ENCODE measurements around the gene PITX3.

GRCh38 chr10:102281102-102281487 is 39.8 kb upstream of the PITX3 start:
- no peak for TF ChIP-seq MYC (IDR thresholded peaks at IDR 0.05; ENCODE audit: low read depth, low read length)
- no peak for TF ChIP-seq CTCF (IDR thresholded peaks at IDR 0.05; ENCODE audit: extremely low read depth in 1 of 2, insufficient read depth in 1 of 2, low read depth in 1 of 2, low read length in 2 of 2)
- TF ChIP-seq POLR2A (IDR thresholded peaks at IDR 0.05; ENCODE audit: low read depth, low read length), result no peak
- TF ChIP-seq MAX (IDR thresholded peaks at IDR 0.05; ENCODE audit: insufficient read depth, insufficient read length), result no peak
- TF ChIP-seq POLR2AphosphoS5 (IDR thresholded peaks at IDR 0.05; ENCODE audit: insufficient read depth, low read depth, low read length), result no peak
- no peak for TF ChIP-seq EZH2 (IDR thresholded peaks at IDR 0.05; ENCODE audit: borderline replicate concordance, low read depth, low read length, severe bottlenecking)
- TF ChIP-seq FOS (IDR thresholded peaks at IDR 0.05; ENCODE audit: borderline replicate concordance, insufficient read depth, low read length), result no peak
